ENCODE measurements around the gene CFAP410. TPM values are rescaled to one million over a fixed set of nuclear protein-coding genes. Genes with fewer than 3 reads are reported as not detected.

Gene CFAP410
- total and polyA plus RNA-seq, 12 donors: 10.9 to 34.7 (median 13.9) TPM

- peak overlapping the region in 2 of 10 donors; percentile 48 to 61 for H3K27ac ChIP-seq
- H3K27me3 ChIP-seq: peaks cover 0 to 7% (median 0%) of the 10 kb centered on the region in 7 donors
- no peaks in the 10 kb centered on the region for H3K36me3 ChIP-seq
- no peak for TF ChIP-seq CTCF (IDR thresholded peaks at IDR 0.05)
- ATAC-seq: no peak
- peaks cover 11 to 39% (median 30%) of the 10 kb centered on the region in 9 donors for H3K4me1 ChIP-seq
- WGBS, 2 donors: 69 to 81% methylated on average over 8 to 10 of the region's 10 CpGs
- no peak overlapping the region for H3K4me3 ChIP-seq
- no peak for DNase-seq
- no peaks in the 10 kb centered on the region for H3K9me3 ChIP-seq
- intact Hi-C loops (cut with DNase I): no loop called here
Observed at GRCh38 chr21:44295646-44296045, 43.5 kb downstream of the CFAP410 start.

- peaks cover 0 to 7% (median 0%) of the 10 kb centered on the region in 7 donors for H3K27me3 ChIP-seq
- no peak for TF ChIP-seq CTCF (IDR thresholded peaks at IDR 0.05)
- DNase-seq: peak in 1 of 2 donors; percentile 56
- intact Hi-C loops (cut with DNase I): no loop called here
- 71 to 73% methylated on average over 14 of the region's 14 CpGs for WGBS, 2 donors
- peaks cover 9 to 37% (median 29%) of the 10 kb centered on the region in 9 donors for H3K4me1 ChIP-seq
- no peaks in the 10 kb centered on the region for H3K9me3 ChIP-seq
- H3K4me3 ChIP-seq: no peak overlapping the region
- H3K27ac ChIP-seq: peak overlapping the region in 5 of 10 donors; percentile 11 to 61 (median 19)
- no peaks in the 10 kb centered on the region for H3K36me3 ChIP-seq
- peak in 7 of 8 donors; percentile 4 to 28 (median 16) for ATAC-seq
Observed at GRCh38 chr21:44295163-44295573, 44.0 kb downstream of the CFAP410 start.

GRCh38 chr21:44294391-44295162 is 44.6 kb downstream of the CFAP410 start:
- intact Hi-C loops (cut with DNase I): no loop called here
- H3K4me1 ChIP-seq: peaks cover 9 to 35% (median 29%) of the 10 kb centered on the region in 9 donors
- no peak for TF ChIP-seq CTCF (IDR thresholded peaks at IDR 0.05)
- peak overlapping the region in 5 of 10 donors; percentile 11 to 61 (median 19) for H3K27ac ChIP-seq
- H3K36me3 ChIP-seq: no peaks in the 10 kb centered on the region
- 51 to 52% methylated on average over 26 of the region's 26 CpGs for WGBS, 2 donors
- no peak overlapping the region for H3K4me3 ChIP-seq
- DNase-seq (peak; percentile 88 to 90), ATAC-seq (peak in 7 of 8 donors; percentile 39 to 65 (median 57))
- peaks cover 0 to 7% (median 0%) of the 10 kb centered on the region in 7 donors for H3K27me3 ChIP-seq
- H3K9me3 ChIP-seq: no peaks in the 10 kb centered on the region

GRCh38 chr21:44293551-44294231 is 45.5 kb downstream of the CFAP410 start:
- peak in 1 of 2 donors; percentile 20 for DNase-seq
- intact Hi-C loops (cut with DNase I): no loop called here
- Histone ChIP-seq H3K27me3 (peaks cover 0 to 7% (median 0%) of the 10 kb centered on the region in 7 donors), H3K4me1 (peaks cover 9 to 30% (median 25%) of the 10 kb centered on the region in 9 donors), H3K36me3 (no peaks in the 10 kb centered on the region), H3K27ac (no peak overlapping the region), H3K4me3 (no peak overlapping the region), H3K9me3 (no peaks in the 10 kb centered on the region)
- no peak for ATAC-seq
- TF ChIP-seq CTCF (IDR thresholded peaks at IDR 0.05): no peak
- 89 to 92% methylated on average over 33 of the region's 33 CpGs for WGBS, 2 donors

Data from heart right ventricle (tissue), 16 donors.